Upper lobe of left lung (tissue), 6 donors: Measurements from ENCODE around the gene FAM199X. TPM values are rescaled to one million over a fixed set of nuclear protein-coding genes. Genes with fewer than 3 reads are reported as not detected.

Experiments used
- ATAC-seq, 2 donors: fragments of 200-7000 bp; cut with Tn5 transposase; one replicate each; pipeline ENCODE4 v1.9.1; 2022; ENCODE audit warnings: mild to moderate bottlenecking in 2 of 2, moderate library complexity in 2 of 2; ENCODE audit not compliant: low FRiP score in 2 of 2
- DNase-seq, 2 donors: peaks; one replicate each; pipeline ENCODE4 v3.0.0-alpha.2; 2019 to 2020
- H3K27ac ChIP-seq, 4 donors: fragments of 200-600 bp; sonication (generic); one replicate each; pipeline ENCODE4 v1.5.1; 2016 to 2019
- H3K27me3 ChIP-seq, 4 donors: fragments of 200-600 bp; sonication (generic); one replicate each; pipeline ENCODE4 v1.5.1; 2017 to 2019
- H3K36me3 ChIP-seq, 4 donors: fragments of 200-600 bp; sonication (generic); one replicate each; pipeline ENCODE4 v1.5.1; 2016 to 2019
- H3K4me1 ChIP-seq, 4 donors: fragments of 200-600 bp; sonication (generic); one replicate each; pipeline ENCODE4 v1.5.1; 2018 to 2019
- H3K4me3 ChIP-seq, 4 donors: fragments of 200-600 bp; sonication (generic); one replicate each; pipeline ENCODE4 v1.5.1; 2017 to 2019; ENCODE audit warnings: mild to moderate bottlenecking in 2 of 4, moderate library complexity in 1 of 4
- H3K9me3 ChIP-seq, 4 donors: fragments of 200-600 bp; sonication (generic); one replicate each; pipeline ENCODE4 v1.5.1; 2018 to 2019
- CTCF ChIP-seq, 6 experiments: fragments of 450-650 bp in 4 of 6; fragments of 200-600 bp in 2 of 6; sonication (generic) in 2 of 6; IDR thresholded peaks; one replicate each; pipeline ENCODE4 v1.5.1; 2016 to 2019; ENCODE audit warnings: antibody characterized with exemption in 6 of 6
- EP300 ChIP-seq, 4 donors: sonication (generic); formaldehyde crosslinking; IDR thresholded peaks; one replicate each; pipeline ENCODE4 v1.5.1; 2017; ENCODE audit warnings: antibody characterized with exemption in 4 of 4, control low read depth in 2 of 4
- POLR2A ChIP-seq, 4 donors: fragments of 450-650 bp; IDR thresholded peaks; one replicate each; pipeline ENCODE4 v1.5.1; 2016 to 2017; ENCODE audit warnings: antibody characterized with exemption in 4 of 4, mild to moderate bottlenecking in 2 of 4
- POLR2AphosphoS5 ChIP-seq, 2 donors: sonication (generic); formaldehyde crosslinking; IDR thresholded peaks; one replicate each; pipeline ENCODE4 v1.5.1; 2017; ENCODE audit warnings: antibody characterized with exemption in 2 of 2
- WGBS, 2 donors: methylation state at CpG; one replicate each; pipeline ENCODE4 v1.1.5; 2017 to 2018; 5-methylcytosine and 5-hydroxymethylcytosine counted together
- total RNA-seq, 6 donors: library from RNA; depleted of rRNA in 4 of 6; stranded (reverse); fragments of >200 nt in 4 of 6; gene quantifications; one replicate each; pipeline versions ENCODE4 v1.1.0 to v1.2.1, GENCODE V29; 2016 to 2021
- donor health status: DM: no; HTN: no; CAD: no; lungs with moderate emphysema.
- donor health status: DM: no; HTN: yes; CAD: no; lungs with severe emphysema.

Gene FAM199X
- total RNA-seq, result 10 to 100 TPM in 5 of 6 donors, 1 to 10 TPM in 1; 8.3 to 25.4 (median 15.3) TPM

DNA sequence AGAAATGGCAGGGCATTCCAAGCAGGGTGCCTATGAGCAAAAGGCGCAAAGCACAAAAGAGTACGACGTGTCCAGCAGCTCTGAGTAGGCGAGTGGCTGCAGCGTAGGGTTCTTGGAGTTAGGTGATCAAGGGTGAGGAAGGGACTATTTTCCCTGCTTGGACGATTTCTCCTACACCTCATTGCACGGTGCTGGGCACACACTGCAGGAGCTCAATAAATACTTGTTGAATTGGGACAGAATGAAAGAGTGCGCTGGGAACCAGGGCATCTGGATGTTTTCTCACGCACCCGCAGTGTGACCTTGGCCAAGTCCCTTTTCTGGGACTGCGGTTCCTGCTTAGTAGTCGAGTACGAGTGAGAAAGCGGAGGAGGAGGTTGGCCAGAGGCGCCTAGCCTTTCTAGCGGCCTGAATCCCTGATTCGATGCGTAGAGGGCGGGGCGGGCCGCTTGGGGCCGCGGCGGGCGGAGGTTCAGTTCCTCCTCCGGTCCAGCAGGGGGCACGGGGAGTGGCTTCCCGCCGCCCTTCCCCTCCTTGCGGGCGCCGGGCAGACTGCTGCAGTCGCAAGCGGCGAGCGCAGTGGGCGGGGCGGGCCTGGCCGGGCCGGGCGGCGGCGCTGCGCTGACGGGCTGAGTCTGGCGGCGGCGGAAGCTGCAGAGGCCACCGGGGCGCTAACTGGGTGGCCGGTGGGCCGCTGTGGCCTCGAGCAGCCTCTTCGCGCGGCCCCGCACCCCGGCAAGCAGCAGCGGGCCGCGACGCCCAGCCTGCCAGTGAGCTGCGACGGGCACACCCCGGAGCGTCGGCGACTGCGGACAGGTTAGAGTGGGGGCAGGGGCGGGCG lies at the start of gene FAM199X:
Gene FAM199X, plus strand, starts transcription at position 560 of the 841 bp plus-strand sequence. CDS start 333 bp downstream, outside the sequence.
- peak; percentile 80 to 95 (median 92) for TF ChIP-seq CTCF (IDR thresholded peaks at IDR 0.05)
- TF ChIP-seq POLR2AphosphoS5 (IDR thresholded peaks at IDR 0.05), result peak; percentile 23 to 58
- TF ChIP-seq EP300 (IDR thresholded peaks at IDR 0.05), result no peak
- TF ChIP-seq POLR2A (IDR thresholded peaks at IDR 0.05), result peak in 3 of 4 donors; percentile 60 to 86 (median 70)
- DNase-seq (peak; percentile 92 to 97), ATAC-seq (peak; percentile 98 to 100)
- H3K36me3 ChIP-seq, result no peaks in the 10 kb centered on the region
- H3K4me3 ChIP-seq, result peak within 1 kb of the TSS; percentile 55 to 86 (median 70)
- H3K27me3 ChIP-seq, result no peaks in the 10 kb centered on the region
- H3K9me3 ChIP-seq, result peaks cover 0 to 7% (median 0%) of the 10 kb centered on the region in 4 donors
- 8 to 29% methylated on average over 3 to 45 of the region's 71 CpGs for WGBS, 2 donors
- H3K4me1 ChIP-seq, result peaks cover 0 to 11% (median 4%) of the 10 kb centered on the region in 4 donors
- H3K27ac ChIP-seq, result peak within 1 kb of the TSS; percentile 85 to 93 (median 86)

DNA sequence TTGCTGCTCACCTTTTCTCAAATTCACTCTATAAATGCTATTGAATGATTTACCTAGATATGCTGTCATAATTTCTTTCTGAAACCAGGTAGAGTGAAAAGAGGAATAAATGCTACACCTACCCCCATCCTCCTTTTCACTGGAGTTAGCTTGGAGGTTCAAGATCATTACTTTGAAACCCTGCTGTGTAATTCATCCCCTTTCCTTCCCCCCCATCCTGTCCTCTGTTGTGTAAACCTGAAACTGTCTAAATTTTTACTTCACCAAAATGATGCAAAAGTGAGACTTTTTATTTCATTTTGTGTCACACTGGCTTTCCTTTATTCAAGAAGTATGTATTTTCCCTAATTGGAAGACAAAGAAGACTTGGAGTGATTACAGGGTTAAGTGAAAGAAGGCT lies 48.5 kb upstream of the FAM199X start:
- Histone ChIP-seq H3K4me3 (no peak overlapping the region), H3K27me3 (peaks cover 0 to 5% (median 0%) of the 10 kb centered on the region in 4 donors), H3K27ac (no peak overlapping the region), H3K9me3 (no peaks in the 10 kb centered on the region), H3K36me3 (no peaks in the 10 kb centered on the region), H3K4me1 (no peaks in the 10 kb centered on the region)
- TF ChIP-seq POLR2AphosphoS5 (IDR thresholded peaks at IDR 0.05), result no peak
- TF ChIP-seq POLR2A (IDR thresholded peaks at IDR 0.05), result no peak
- no peak for TF ChIP-seq EP300 (IDR thresholded peaks at IDR 0.05)
- no peak for TF ChIP-seq CTCF (IDR thresholded peaks at IDR 0.05)
- ATAC-seq (no peak), DNase-seq (no peak)

DNA sequence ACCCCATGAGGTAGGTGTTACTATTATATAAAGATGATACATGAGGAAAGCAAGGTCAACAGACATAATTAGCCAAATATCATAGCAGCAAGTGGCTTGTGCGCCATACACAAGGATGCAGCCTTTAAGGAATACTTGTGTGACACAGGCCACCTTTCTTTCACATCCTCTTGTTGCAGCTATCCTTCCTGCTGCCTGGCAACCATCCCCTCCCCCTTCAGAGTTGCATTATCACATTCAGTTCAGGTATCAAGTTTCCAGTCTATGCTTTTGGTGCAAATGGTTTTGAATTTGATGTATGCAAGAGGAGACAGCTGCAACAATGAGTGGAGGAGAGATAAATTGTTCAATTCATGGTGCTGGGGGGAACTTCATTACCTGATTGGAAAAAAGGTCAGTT lies 47.5 kb upstream of the FAM199X start:
- DNase-seq (no peak), ATAC-seq (no peak)
- H3K36me3 ChIP-seq, result no peaks in the 10 kb centered on the region
- H3K27ac ChIP-seq, result no peak overlapping the region
- H3K27me3 ChIP-seq, result no peaks in the 10 kb centered on the region
- TF ChIP-seq POLR2AphosphoS5 (IDR thresholded peaks at IDR 0.05) (no peak), CTCF (IDR thresholded peaks at IDR 0.05) (no peak), EP300 (IDR thresholded peaks at IDR 0.05) (no peak), POLR2A (IDR thresholded peaks at IDR 0.05) (no peak)
- H3K4me1 ChIP-seq, result no peaks in the 10 kb centered on the region
- WGBS, 2 donors, result 86 to 93% methylated on average over 1 of the region's 1 CpG
- H3K9me3 ChIP-seq, result no peaks in the 10 kb centered on the region
- no peak overlapping the region for H3K4me3 ChIP-seq

DNA sequence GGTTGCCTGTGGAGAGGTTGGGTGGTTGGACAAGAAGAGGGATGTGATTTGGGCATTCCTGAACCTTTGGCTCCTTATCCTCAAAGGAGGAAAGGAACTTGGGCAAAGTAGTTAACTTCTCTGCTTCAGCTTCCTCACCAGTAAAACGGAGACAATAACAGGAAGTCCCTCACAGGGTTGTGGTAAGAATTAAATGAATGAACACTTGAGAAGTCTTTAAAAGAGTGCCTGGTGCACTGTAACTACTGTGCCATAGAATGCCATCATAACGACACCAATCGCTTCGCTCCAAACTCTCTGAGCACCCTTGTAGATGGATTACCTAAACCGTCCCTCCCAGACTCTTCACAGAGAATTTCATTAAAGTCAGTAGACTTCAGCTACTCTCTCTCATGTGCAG lies 43.4 kb upstream of the FAM199X start:
- whole genome bisulfite sequencing, 2 donors, result 35 to 57% methylated on average over 4 to 5 of the region's 5 CpGs
- ATAC-seq (no peak), DNase-seq (no peak)
- no peaks in the 10 kb centered on the region for H3K4me1 ChIP-seq
- H3K36me3 ChIP-seq, result no peaks in the 10 kb centered on the region
- H3K9me3 ChIP-seq, result no peaks in the 10 kb centered on the region
- H3K4me3 ChIP-seq, result no peak overlapping the region
- TF ChIP-seq CTCF (IDR thresholded peaks at IDR 0.05) (no peak), POLR2AphosphoS5 (IDR thresholded peaks at IDR 0.05) (no peak), POLR2A (IDR thresholded peaks at IDR 0.05) (no peak), EP300 (IDR thresholded peaks at IDR 0.05) (no peak)
- H3K27ac ChIP-seq, result no peak overlapping the region
- H3K27me3 ChIP-seq, result no peaks in the 10 kb centered on the region
